ENCODE data around the gene PNKP.

PNKP gene

GRCh38 chr19:49881672-49882394, 14.5 kb upstream of the PNKP start:
- ChIA-PET POLR2A (interaction anchor here (0.9 to 1.3 kb wide), 4 partner anchors 9 to 16 kb away, joined by 3 read pairs; no protein-coding TSS in a partner anchor), CTCF (no interaction called here)
- TF ChIP-seq PKNOX1 (IDR thresholded peaks at IDR 0.05) (peak; percentile 96), SUZ12 (IDR thresholded peaks at IDR 0.05) (no peak)
- DNase-seq (ENCODE audit: extremely low spot score) = no peak

- ChIA-PET POLR2A (interaction anchor here (1.3 kb wide), 2 partner anchors 12 to 16 kb away, joined by 3 read pairs; no protein-coding TSS in a partner anchor), CTCF (no interaction called here)
- DNase-seq (ENCODE audit: extremely low spot score) = no peak
- TF ChIP-seq L3MBTL2 (conservative IDR thresholded peaks at IDR 0.05) = no peak
- TF ChIP-seq FOXA1 (IDR thresholded peaks at IDR 0.05) = no peak
- TF ChIP-seq NFRKB (IDR thresholded peaks at IDR 0.05) = no peak
- no peak for TF ChIP-seq CTBP1 (IDR thresholded peaks at IDR 0.05; ENCODE audit: borderline replicate concordance)
- TF ChIP-seq FOXK2 (IDR thresholded peaks at IDR 0.05) = no peak
- TF ChIP-seq FOXM1 (IDR thresholded peaks at IDR 0.05; ENCODE audit: borderline replicate concordance) = no peak
- TF ChIP-seq ZNF384 (IDR thresholded peaks at IDR 0.05) = no peak
These were observed 13.8 kb upstream of the PNKP start for GRCh38 chr19:49881186-49881585.

GRCh38 chr19:49880162-49880869, 12.9 kb upstream of the PNKP start:
- ChIA-PET CTCF (no interaction called here), POLR2A (no interaction called here)
- no peak for DNase-seq (ENCODE audit: extremely low spot score)
- TF ChIP-seq FOXM1 (IDR thresholded peaks at IDR 0.05; ENCODE audit: borderline replicate concordance) = no peak
- TF ChIP-seq CTBP1 (IDR thresholded peaks at IDR 0.05; ENCODE audit: borderline replicate concordance) = no peak
- no peak for TF ChIP-seq TARDBP (IDR thresholded peaks at IDR 0.05)
- TF ChIP-seq ZNF384 (IDR thresholded peaks at IDR 0.05) = no peak
- TF ChIP-seq SUZ12 (IDR thresholded peaks at IDR 0.05) = no peak
- no peak for TF ChIP-seq SP1 (IDR thresholded peaks at IDR 0.05)
- no peak for TF ChIP-seq PKNOX1 (IDR thresholded peaks at IDR 0.05)
- TF ChIP-seq ELF4 (IDR thresholded peaks at IDR 0.05) = no peak
- no peak for TF ChIP-seq L3MBTL2 (conservative IDR thresholded peaks at IDR 0.05)
- no peak for TF ChIP-seq FOXK2 (IDR thresholded peaks at IDR 0.05)
- TF ChIP-seq LEF1 (IDR thresholded peaks at IDR 0.05; ENCODE audit: borderline replicate concordance) = no peak
- TF ChIP-seq FOXA1 (IDR thresholded peaks at IDR 0.05) = no peak
- TF ChIP-seq HDGF (IDR thresholded peaks at IDR 0.05; ENCODE audit: borderline replicate concordance) = no peak

- ChIA-PET POLR2A (no interaction called here), CTCF (no interaction called here)
- DNase-seq (ENCODE audit: extremely low spot score) = no peak
- TF ChIP-seq CTBP1 (IDR thresholded peaks at IDR 0.05; ENCODE audit: borderline replicate concordance) = no peak
- no peak for TF ChIP-seq ZNF384 (IDR thresholded peaks at IDR 0.05)
- TF ChIP-seq ARNT (IDR thresholded peaks at IDR 0.05) = no peak
- no peak for TF ChIP-seq SP1 (IDR thresholded peaks at IDR 0.05)
- TF ChIP-seq BHLHE40 (IDR thresholded peaks at IDR 0.05; ENCODE audit: borderline replicate concordance) = no peak
- no peak for TF ChIP-seq FOXK2 (IDR thresholded peaks at IDR 0.05)
- TF ChIP-seq L3MBTL2 (conservative IDR thresholded peaks at IDR 0.05) = no peak
- no peak for TF ChIP-seq FOXA1 (IDR thresholded peaks at IDR 0.05)
- TF ChIP-seq LEF1 (IDR thresholded peaks at IDR 0.05; ENCODE audit: borderline replicate concordance) = no peak
- TF ChIP-seq ELF4 (IDR thresholded peaks at IDR 0.05) = no peak
- TF ChIP-seq FOXM1 (IDR thresholded peaks at IDR 0.05; ENCODE audit: borderline replicate concordance) = no peak
- TF ChIP-seq HDGF (IDR thresholded peaks at IDR 0.05; ENCODE audit: borderline replicate concordance) = no peak
- TF ChIP-seq NFRKB (IDR thresholded peaks at IDR 0.05) = no peak
These were observed 12.0 kb upstream of the PNKP start for GRCh38 chr19:49879243-49879963.

- TF ChIP-seq HDGF (IDR thresholded peaks at IDR 0.05; ENCODE audit: borderline replicate concordance) = no peak
- TF ChIP-seq FOXK2 (IDR thresholded peaks at IDR 0.05) = no peak
- no peak for DNase-seq (ENCODE audit: extremely low spot score)
- ChIA-PET POLR2A (no interaction called here), CTCF (no interaction called here)
These were observed 11.3 kb upstream of the PNKP start for GRCh38 chr19:49878744-49879070.

- TF ChIP-seq L3MBTL2 (conservative IDR thresholded peaks at IDR 0.05) (peak; percentile 52), SP1 (IDR thresholded peaks at IDR 0.05) (no peak), CTBP1 (IDR thresholded peaks at IDR 0.05; ENCODE audit: borderline replicate concordance) (no peak)
- peak; percentile 94 for DNase-seq (ENCODE audit: extremely low spot score)
- CTCF ChIA-PET = no interaction called here
- POLR2A ChIA-PET = interaction anchor here (1.2 to 3.5 kb wide), 5 partner anchors 13 to 121 kb away, joined by 4 to 26 read pairs (median 14); partner anchors contain the start of genes ATF5, FUZ and NUP62
These were observed 10.7 kb upstream of the PNKP start for GRCh38 chr19:49877879-49878743.

Data from HEK293T (cell line).